ENCODE measurements around the gene PRODH2. TPM values are rescaled to one million over a fixed set of nuclear protein-coding genes. Genes with fewer than 3 reads are reported as not detected.

PRODH2 gene
- total RNA-seq, 1 experiment from 2014 or later, result not detected

GRCh38 chr19:35848486-35848885 lies 35.8 kb upstream of the PRODH2 start:
- ChIA-PET POLR2A (ENCODE audit: unreplicated experiment) (no interaction called here), CTCF (no interaction called here)
- no peak overlapping the region for H3K4me2 ChIP-seq
- H3K27ac ChIP-seq, result no peak overlapping the region
- no peaks in the 10 kb centered on the region for H3K4me1 ChIP-seq (replicated peaks; ENCODE audit: insufficient read depth)
- no peaks in the 10 kb centered on the region for H3K9me3 ChIP-seq (ENCODE audit: insufficient read depth, low read depth)
- no peaks in the 10 kb centered on the region for H4K20me1 ChIP-seq (ENCODE audit: insufficient read depth)
- no peak overlapping the region for H2AFZ ChIP-seq
- no peak overlapping the region for H3K4me3 ChIP-seq
- no peaks in the 10 kb centered on the region for H3K79me2 ChIP-seq (ENCODE audit: low read depth)
- H3K9me2 ChIP-seq (ENCODE audit: insufficient read depth), result no peaks in the 10 kb centered on the region
- BruUV-seq (replicated peaks), result no TSS peak
- TF ChIP-seq EZH2 (IDR thresholded peaks at IDR 0.05; ENCODE audit: low read depth) (no peak), CTCF (conservative IDR thresholded peaks at IDR 0.05) (no peak)
- no peaks in the 10 kb centered on the region for H3F3A ChIP-seq (ENCODE audit: insufficient read depth, low read depth)
- intact Hi-C loops (cut with micrococcal nuclease; ENCODE audit: unreplicated experiment), result no loop called here
- no peak for DNase-seq
- no peaks in the 10 kb centered on the region for H3K36me3 ChIP-seq (ENCODE audit: low read depth)
- peaks cover 82% of the 10 kb centered on the region for H3K27me3 ChIP-seq (ENCODE audit: insufficient read depth, low read depth)

GRCh38 chr19:35847911-35848310 lies 35.3 kb upstream of the PRODH2 start:
- ChIA-PET CTCF (no interaction called here), POLR2A (ENCODE audit: unreplicated experiment) (no interaction called here)
- Histone ChIP-seq H3K9me2 (ENCODE audit: insufficient read depth) (no peaks in the 10 kb centered on the region), H3K27ac (no peak overlapping the region), H3K36me3 (ENCODE audit: low read depth) (no peaks in the 10 kb centered on the region), H3K9me3 (ENCODE audit: insufficient read depth, low read depth) (no peaks in the 10 kb centered on the region), H3K4me1 (replicated peaks; ENCODE audit: insufficient read depth) (no peaks in the 10 kb centered on the region), H3K4me2 (no peak overlapping the region), H2AFZ (no peak overlapping the region), H3K4me3 (no peak overlapping the region), H3F3A (ENCODE audit: insufficient read depth, low read depth) (no peaks in the 10 kb centered on the region), H3K27me3 (ENCODE audit: insufficient read depth, low read depth) (peaks cover 81% of the 10 kb centered on the region), H3K79me2 (ENCODE audit: low read depth) (no peaks in the 10 kb centered on the region), H4K20me1 (ENCODE audit: insufficient read depth) (no peaks in the 10 kb centered on the region)
- no TSS peak for BruUV-seq (replicated peaks)
- no peak for DNase-seq
- no peak for TF ChIP-seq EZH2 (IDR thresholded peaks at IDR 0.05; ENCODE audit: low read depth)
- intact Hi-C loops (cut with micrococcal nuclease; ENCODE audit: unreplicated experiment), result no loop called here

- H3K4me1 ChIP-seq (replicated peaks; ENCODE audit: insufficient read depth), result no peaks in the 10 kb centered on the region
- no peak for TF ChIP-seq EZH2 (IDR thresholded peaks at IDR 0.05; ENCODE audit: low read depth)
- TF ChIP-seq CTCF (conservative IDR thresholded peaks at IDR 0.05), result no peak
- H3K4me2 ChIP-seq, result no peak overlapping the region
- DNase-seq, result no peak
- no peaks in the 10 kb centered on the region for H3K79me2 ChIP-seq (ENCODE audit: low read depth)
- intact Hi-C loops (cut with micrococcal nuclease; ENCODE audit: unreplicated experiment), result no loop called here
- H3K27me3 ChIP-seq (ENCODE audit: insufficient read depth, low read depth), result peaks cover 81% of the 10 kb centered on the region
- CTCF ChIA-PET, result no interaction called here
- H4K20me1 ChIP-seq (ENCODE audit: insufficient read depth), result no peaks in the 10 kb centered on the region
- H3K9me3 ChIP-seq (ENCODE audit: insufficient read depth, low read depth), result no peaks in the 10 kb centered on the region
- BruUV-seq (replicated peaks), result no TSS peak
- no peaks in the 10 kb centered on the region for H3K36me3 ChIP-seq (ENCODE audit: low read depth)
- no peak overlapping the region for H3K27ac ChIP-seq
- POLR2A ChIA-PET (ENCODE audit: unreplicated experiment), result no interaction called here
- no peaks in the 10 kb centered on the region for H3F3A ChIP-seq (ENCODE audit: insufficient read depth, low read depth)
- no peaks in the 10 kb centered on the region for H3K9me2 ChIP-seq (ENCODE audit: insufficient read depth)
- no peak overlapping the region for H2AFZ ChIP-seq
- no peak overlapping the region for H3K4me3 ChIP-seq
These were observed 33.5 kb upstream of the PRODH2 start for GRCh38 chr19:35846038-35846668.
